Motor neuron (in vitro differentiated cells): ENCODE data around the gene LILRB3. TPM values are rescaled to one million over a fixed set of nuclear protein-coding genes. Genes with fewer than 3 reads are reported as not detected.
"Not testable (repeated sequence)": the region's sequence is repeated elsewhere in the genome, so short reads cannot be mapped to it uniquely, and the experiment has no call there.

ENCODE experiments used
- ATAC-seq, 8 experiments: fragments of 200-7000 bp; cut with Tn5 transposase; replicated peaks in 6 of 8; 2 replicates each; pipeline ENCODE4 v1.8.0; 2021; ENCODE audit warnings: mild to moderate bottlenecking in 8 of 8, moderate library complexity in 8 of 8
- H3K27ac ChIP-seq, 2 donors: fragments of 250-450 bp; sonication (Bioruptor Pico); 2 replicates each; pipeline ENCODE4 v1.9.0; 2021; ENCODE audit warnings: antibody characterized with exemption in 2 of 2, mild to moderate bottlenecking in 2 of 2, moderate library complexity in 1 of 2
- H3K4me1 ChIP-seq, 2 donors: fragments of 250-450 bp; sonication (Bioruptor Pico); replicated peaks in 1 of 2; 2 replicates each; pipeline ENCODE4 v1.6.1; 2021; ENCODE audit warnings: antibody characterized with exemption in 2 of 2, mild to moderate bottlenecking in 2 of 2, moderate library complexity in 1 of 2
- H3K4me3 ChIP-seq, 5 donors: fragments of 250-450 bp; sonication (Bioruptor Pico); 2 replicates each; pipeline ENCODE4 v1.9.0; 2021; ENCODE audit warnings: antibody characterized with exemption in 5 of 5, mild to moderate bottlenecking in 5 of 5, moderate library complexity in 4 of 5
- whole genome bisulfite sequencing, 10 experiments: fragments of 450-650 bp; shearing (Covaris generic); methylation state at CpG; one replicate each; pipeline ENCODE4 v1.0.0; 2022; 5-methylcytosine and 5-hydroxymethylcytosine counted together
- in situ Hi-C, 9 experiments: fragments of 400-800 bp; cut with MboI; loops; one replicate each; pipeline ENCODE4 v1.15.0; 2021; ENCODE audit warnings: low sequenced_read_pairs in 9 of 9, low pct_unique_long_range_greater_than_20kb in 2 of 9; ENCODE audit not compliant: unreplicated experiment in 9 of 9
- total RNA-seq, 8 experiments: library from RNA; unstranded; fragments of 300-600 nt; gene quantifications; 2 replicates each; pipeline versions ENCODE4 v1.2.3 to v1.2.4, GENCODE V29; 2022

Gene LILRB3
- total RNA-seq, 8 experiments from 2014 or later = 0.13 to 1.7 (median 0.43) TPM

- Histone ChIP-seq H3K27ac (no peak overlapping the region), H3K4me1 (peaks cover 0 to 2% of the 10 kb centered on the region in 2 donors), H3K4me3 (no peak overlapping the region)
- WGBS, 10 experiments = 8 to 67% (median 37%) methylated on average over 1 to 5 of the region's 5 CpGs; no CpG with 5 or more reads in 2 of the 10 experiments
- no peak for ATAC-seq
- in situ Hi-C loops = loop anchor here in 1 of 9 experiments (10.0 kb wide), 1 partner anchor 69 kb away; no protein-coding TSS in a partner anchor
Observed at GRCh38 chr19:54233941-54234340, 11.1 kb upstream of the LILRB3 start.

GRCh38 chr19:54231077-54231931 lies 8.5 kb upstream of the LILRB3 start:
- Histone ChIP-seq H3K4me3 (peak overlapping the region in 1 of 5 donors; percentile 9), H3K4me1 (peaks cover 0 to 2% of the 10 kb centered on the region in 2 donors), H3K27ac (no peak overlapping the region)
- 8 to 60% (median 29%) methylated on average over 1 to 19 of the region's 21 CpGs for WGBS, 10 experiments
- peak; percentile 96 to 100 (median 98) for ATAC-seq
- in situ Hi-C loops = loop anchor here in 1 of 9 experiments (10.0 kb wide), 1 partner anchor 67 kb away; no protein-coding TSS in a partner anchor

- 51 to 94% (median 75%) methylated on average over 3 to 7 of the region's 7 CpGs for WGBS, 10 experiments
- in situ Hi-C loops = loop anchor here in 1 of 9 experiments (10.0 kb wide), 1 partner anchor 65 kb away; no protein-coding TSS in a partner anchor
- Histone ChIP-seq H3K27ac (no peak overlapping the region), H3K4me3 (no peak overlapping the region), H3K4me1 (peaks cover 0 to 2% of the 10 kb centered on the region in 2 donors)
- ATAC-seq = no peak
Observed at GRCh38 chr19:54230031-54230430, 7.2 kb upstream of the LILRB3 start.

- no peak for ATAC-seq
- no peak overlapping the region for H3K27ac ChIP-seq
- 33 to 100% (median 86%) methylated on average over 1 to 8 of the region's 8 CpGs; no CpG with 5 or more reads in 3 of the 10 experiments for WGBS, 10 experiments
- no peak overlapping the region for H3K4me3 ChIP-seq
- H3K4me1 ChIP-seq = peaks cover 0 to 2% of the 10 kb centered on the region in 2 donors
- in situ Hi-C loops = no loop called here
Observed at GRCh38 chr19:54229146-54229545, 6.3 kb upstream of the LILRB3 start.

- H3K4me1 ChIP-seq, H3K27ac ChIP-seq, ATAC-seq, in situ Hi-C loops, H3K4me3 ChIP-seq: not testable (repeated sequence)
- 77 to 94% (median 81%) methylated on average over 2 to 7 of the region's 10 CpGs; no CpG with 5 or more reads in 2 of the 10 experiments for WGBS, 10 experiments
Observed at GRCh38 chr19:54224619-54225018, 1.8 kb upstream of the LILRB3 start.

- ATAC-seq, H3K27ac ChIP-seq, in situ Hi-C loops, H3K4me3 ChIP-seq, H3K4me1 ChIP-seq: not testable (repeated sequence)
- 100% methylated on average over 1 of the region's 5 CpGs; no CpG with 5 or more reads in 9 of the 10 experiments for WGBS, 10 experiments
Observed at GRCh38 chr19:54223937-54224281, 1.1 kb upstream of the LILRB3 start.

- peak in 5 of 8 experiments; percentile 10 to 82 (median 24) for ATAC-seq
- H3K27ac ChIP-seq, H3K4me1 ChIP-seq, in situ Hi-C loops, H3K4me3 ChIP-seq: not testable (repeated sequence)
- 25 to 69% (median 49%) methylated on average over 2 to 10 of the region's 14 CpGs; no CpG with 5 or more reads in 6 of the 10 experiments for WGBS, 10 experiments
Observed at GRCh38 chr19:54223277-54223936, 600 bp upstream of the LILRB3 start.

- in situ Hi-C loops, H3K4me3 ChIP-seq: not testable (repeated sequence)
Observed at GRCh38 chr19:54221947-54222346, 860 bp downstream of the LILRB3 start.

GRCh38 chr19:54219702-54220101 lies 3.1 kb downstream of the LILRB3 start:
- WGBS, 10 experiments = no CpG with 5 or more reads among the region's 5 CpGs
- ATAC-seq, in situ Hi-C loops, H3K4me3 ChIP-seq, H3K27ac ChIP-seq, H3K4me1 ChIP-seq: not testable (repeated sequence)

More at GRCh38 chr19:54221947-54222346, 860 bp downstream of the LILRB3 start:
- 80 to 90% methylated on average over 1 to 2 of the region's 7 CpGs; no CpG with 5 or more reads in 8 of the 10 experiments for WGBS, 10 experiments
- not testable (repeated sequence) for ATAC-seq, H3K4me1 ChIP-seq, H3K27ac ChIP-seq

GRCh38 chr19:54218960-54219661 lies 3.7 kb downstream of the LILRB3 start:
- ATAC-seq = no peak
- in situ Hi-C loops = no loop called here

GRCh38 chr19:54218259-54218658 lies 4.5 kb downstream of the LILRB3 start:
- in situ Hi-C loops = no loop called here
- H3K4me3 ChIP-seq = no peak overlapping the region

More at GRCh38 chr19:54218960-54219661, 3.7 kb downstream of the LILRB3 start:
- H3K4me1 ChIP-seq = peaks cover 3 to 6% of the 10 kb centered on the region in 2 donors
- H3K27ac ChIP-seq = no peak overlapping the region
- H3K4me3 ChIP-seq = no peak overlapping the region
- WGBS, 10 experiments = 60 to 100% (median 94%) methylated on average over 1 to 9 of the region's 27 CpGs; no CpG with 5 or more reads in 4 of the 10 experiments

GRCh38 chr19:54217517-54218247 lies 5.1 kb downstream of the LILRB3 start:
- in situ Hi-C loops, H3K4me1 ChIP-seq, H3K27ac ChIP-seq, H3K4me3 ChIP-seq: not testable (repeated sequence)
- ATAC-seq = peak in 1 of 8 experiments; percentile 3
- 25 to 84% methylated on average over 4 to 7 of the region's 20 CpGs; no CpG with 5 or more reads in 8 of the 10 experiments for WGBS, 10 experiments

More at GRCh38 chr19:54218259-54218658, 4.5 kb downstream of the LILRB3 start:
- no peak overlapping the region for H3K27ac ChIP-seq
- 27% methylated on average over 4 of the region's 8 CpGs; no CpG with 5 or more reads in 9 of the 10 experiments for WGBS, 10 experiments
- ATAC-seq = peak in 1 of 8 experiments; percentile 13
- peaks cover 3 to 6% of the 10 kb centered on the region in 2 donors for H3K4me1 ChIP-seq
